Right atrium auricular region (tissue), 2 donors: Measurements from ENCODE around the gene TTC33. TPM values are rescaled to one million over a fixed set of nuclear protein-coding genes. Genes with fewer than 3 reads are reported as not detected.
"Not testable (repeated sequence)": the region's sequence is repeated elsewhere in the genome, so short reads cannot be mapped to it uniquely, and the experiment has no call there.

ENCODE experiments used
- DNase-seq: peaks from one replicate; pipeline ENCODE4 v3.0.0-alpha.2; 2019; ENCODE audit warnings: low spot score
- H3K27ac ChIP-seq, 2 donors: fragments of 200-600 bp; sonication (generic); 1 replicate in 1 of 2; 2 replicates in 1 of 2; pipeline ENCODE4 v1.5.1; 2016 to 2019
- H3K27me3 ChIP-seq, 2 donors: fragments of 200-600 bp; sonication (generic); one replicate each; pipeline versions ENCODE4 v1.5.1 to v1.6.0; 2017 to 2019
- H3K36me3 ChIP-seq: fragments of 200-600 bp; sonication (generic); one replicate; pipeline ENCODE4 v1.5.1; 2016
- H3K4me1 ChIP-seq, 2 donors: fragments of 200-600 bp; sonication (generic); one replicate each; pipeline versions ENCODE4 v1.5.1 to v1.6.0; 2017 to 2019
- H3K4me3 ChIP-seq, 2 donors: fragments of 200-600 bp; sonication (generic); 1 replicate in 1 of 2; 2 replicates in 1 of 2; pipeline ENCODE4 v1.5.1; 2017 to 2019; ENCODE audit warnings: mild to moderate bottlenecking in 1 of 2, moderate library complexity in 1 of 2
- H3K9me3 ChIP-seq, 2 donors: fragments of 200-600 bp; sonication (generic); one replicate each; pipeline ENCODE4 v1.5.1; 2019
- total RNA-seq, 2 donors: library from RNA; depleted of rRNA; stranded (reverse); fragments of >200 nt; gene quantifications; one replicate each; pipeline ENCODE4 v1.1.0, GENCODE V29; 2016
- TF ChIP-seq, protein P1 (sequence below), 2 donors: fragments of 200-600 bp; sonication (generic); IDR thresholded peaks; one replicate each; pipeline ENCODE4 v1.5.1; 2019; ENCODE audit warnings: antibody characterized with exemption in 2 of 2

The TTC33 gene
- total RNA-seq, 2 donors from 2014 or later, result 10.2 to 16.7 TPM

DNA sequence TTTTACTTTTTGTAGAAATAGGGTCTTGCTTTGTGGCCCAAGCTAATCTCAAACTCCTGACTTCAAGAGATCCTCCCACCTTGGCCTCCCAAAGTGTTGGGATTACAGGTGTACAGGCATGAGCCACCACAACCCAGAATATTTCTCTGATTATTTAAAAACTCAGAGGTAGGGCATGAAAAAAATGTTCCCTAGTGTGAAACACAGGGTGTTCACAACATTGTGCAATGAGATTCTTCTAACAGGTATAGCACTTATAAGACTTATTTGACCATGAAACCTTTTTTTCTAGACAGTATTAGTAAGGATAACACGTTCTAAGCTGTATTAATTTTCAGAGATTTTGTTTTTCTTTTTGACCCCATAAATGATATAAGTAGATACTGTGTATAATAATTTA is 89.1 kb downstream of the TTC33 start:
- Histone ChIP-seq H3K27me3 (no peaks in the 10 kb centered on the region), H3K4me3 (no peak overlapping the region), H3K36me3 (no peaks in the 10 kb centered on the region), H3K9me3 (no peaks in the 10 kb centered on the region), H3K4me1 (no peaks in the 10 kb centered on the region), H3K27ac (no peak overlapping the region)
- TF ChIP-seq, protein P1, sequence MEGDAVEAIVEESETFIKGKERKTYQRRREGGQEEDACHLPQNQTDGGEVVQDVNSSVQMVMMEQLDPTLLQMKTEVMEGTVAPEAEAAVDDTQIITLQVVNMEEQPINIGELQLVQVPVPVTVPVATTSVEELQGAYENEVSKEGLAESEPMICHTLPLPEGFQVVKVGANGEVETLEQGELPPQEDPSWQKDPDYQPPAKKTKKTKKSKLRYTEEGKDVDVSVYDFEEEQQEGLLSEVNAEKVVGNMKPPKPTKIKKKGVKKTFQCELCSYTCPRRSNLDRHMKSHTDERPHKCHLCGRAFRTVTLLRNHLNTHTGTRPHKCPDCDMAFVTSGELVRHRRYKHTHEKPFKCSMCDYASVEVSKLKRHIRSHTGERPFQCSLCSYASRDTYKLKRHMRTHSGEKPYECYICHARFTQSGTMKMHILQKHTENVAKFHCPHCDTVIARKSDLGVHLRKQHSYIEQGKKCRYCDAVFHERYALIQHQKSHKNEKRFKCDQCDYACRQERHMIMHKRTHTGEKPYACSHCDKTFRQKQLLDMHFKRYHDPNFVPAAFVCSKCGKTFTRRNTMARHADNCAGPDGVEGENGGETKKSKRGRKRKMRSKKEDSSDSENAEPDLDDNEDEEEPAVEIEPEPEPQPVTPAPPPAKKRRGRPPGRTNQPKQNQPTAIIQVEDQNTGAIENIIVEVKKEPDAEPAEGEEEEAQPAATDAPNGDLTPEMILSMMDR (IDR thresholded peaks at IDR 0.05), result no peak
- DNase-seq, result no peak

DNA sequence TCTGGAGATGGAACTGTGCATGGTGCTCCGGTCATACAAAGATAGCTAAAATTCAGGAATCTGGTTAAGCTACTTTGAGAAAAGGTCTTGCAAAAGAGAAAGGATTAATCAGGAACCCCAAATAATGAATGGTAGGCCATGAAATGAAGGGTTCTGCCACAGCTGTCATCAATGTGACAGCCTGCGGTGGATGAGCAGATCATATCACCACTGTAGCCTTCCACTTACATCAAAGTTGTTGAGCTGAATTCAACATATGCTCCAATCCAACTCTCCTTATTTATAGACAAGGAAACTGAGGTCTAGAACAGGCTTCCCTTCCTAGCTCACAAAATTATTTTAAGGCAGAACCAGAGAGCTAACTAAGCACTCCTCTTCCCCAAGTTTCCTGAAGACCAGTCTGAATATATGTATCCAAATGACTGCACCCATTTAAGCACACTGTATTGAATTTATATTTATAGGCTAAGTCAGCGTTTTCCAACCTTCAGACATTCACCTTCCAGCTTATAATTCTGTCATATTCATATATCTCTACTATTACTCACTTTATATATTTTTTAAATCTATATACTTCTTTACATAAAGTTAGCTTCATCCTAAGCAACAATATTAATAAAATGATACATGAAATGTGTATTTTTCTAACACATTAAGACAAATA is 90.0 kb downstream of the TTC33 start:
- Histone ChIP-seq H3K4me3 (no peak overlapping the region), H3K9me3 (no peaks in the 10 kb centered on the region), H3K4me1 (no peaks in the 10 kb centered on the region), H3K27ac (no peak overlapping the region), H3K36me3 (no peaks in the 10 kb centered on the region), H3K27me3 (no peaks in the 10 kb centered on the region)
- TF ChIP-seq, protein P1 (IDR thresholded peaks at IDR 0.05), result no peak
- no peak for DNase-seq

DNA sequence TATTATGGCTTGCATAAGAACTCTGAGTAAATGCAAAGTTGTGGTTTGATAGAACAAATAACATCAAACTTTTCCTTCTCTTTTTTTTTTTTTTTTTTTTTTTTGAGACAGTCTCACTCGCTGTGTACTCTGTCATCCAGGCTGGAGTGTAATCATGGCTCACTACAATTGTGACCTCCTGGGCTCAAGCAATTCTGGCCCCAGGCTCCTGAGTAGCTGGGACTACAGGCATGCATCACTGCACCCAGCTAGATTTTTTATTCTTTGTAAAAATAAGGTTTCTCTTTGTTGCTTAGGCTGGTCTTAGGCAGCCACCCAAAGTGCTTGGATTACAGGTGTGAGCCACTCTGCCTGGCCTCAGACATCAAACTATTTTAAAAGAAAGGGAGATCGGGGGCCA is 95.0 kb downstream of the TTC33 start:
- Histone ChIP-seq H3K4me1 (no peaks in the 10 kb centered on the region), H3K9me3 (no peaks in the 10 kb centered on the region), H3K36me3 (no peaks in the 10 kb centered on the region), H3K27ac (no peak overlapping the region), H3K27me3 (no peaks in the 10 kb centered on the region), H3K4me3 (no peak overlapping the region)
- TF ChIP-seq, protein P1 (IDR thresholded peaks at IDR 0.05), result no peak
- DNase-seq, result no peak

DNA sequence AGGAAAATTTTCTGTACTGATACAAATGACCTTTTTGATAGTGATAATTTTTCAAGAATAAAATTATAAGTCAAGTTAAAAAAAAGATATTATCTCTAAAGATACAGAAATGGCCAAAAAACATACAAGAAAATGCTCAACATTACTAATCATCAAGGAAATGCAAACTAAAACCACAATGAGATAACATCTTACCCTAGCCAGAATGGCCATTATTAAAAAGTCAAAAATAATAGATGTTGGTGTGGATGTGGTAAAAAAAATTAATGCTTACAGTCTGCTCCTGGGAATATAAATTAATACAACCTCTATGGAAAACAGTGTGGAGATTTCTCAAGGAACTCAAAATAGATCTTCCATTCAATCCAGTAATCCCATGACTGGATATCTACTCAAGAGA is 99.0 kb downstream of the TTC33 start:
- Histone ChIP-seq H3K36me3 (no peaks in the 10 kb centered on the region), H3K27ac (no peak overlapping the region), H3K4me3 (no peak overlapping the region), H3K4me1 (no peaks in the 10 kb centered on the region), H3K9me3 (no peaks in the 10 kb centered on the region), H3K27me3 (no peaks in the 10 kb centered on the region)
- DNase-seq, result no peak
- TF ChIP-seq, protein P1 (IDR thresholded peaks at IDR 0.05), result no peak

DNA sequence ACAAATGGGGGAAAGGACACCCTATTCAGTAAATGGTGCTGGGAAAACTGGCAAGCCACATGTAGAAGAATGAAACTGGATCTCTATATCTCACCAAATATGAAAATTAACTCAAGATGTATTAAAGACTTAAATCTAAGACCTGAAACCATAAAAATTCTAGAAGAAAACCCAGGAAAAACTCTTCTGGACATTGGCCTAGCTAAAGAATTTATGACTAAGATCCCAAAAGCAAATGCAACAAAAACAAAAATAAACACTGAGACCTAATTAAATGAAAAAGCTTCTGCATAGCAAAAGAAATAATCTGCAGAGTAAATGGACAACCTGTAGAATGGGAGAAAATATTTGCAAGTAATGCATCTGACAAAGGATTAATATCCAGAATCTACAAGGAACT is 99.7 kb downstream of the TTC33 start:
- not testable (repeated sequence) for H3K4me3 ChIP-seq, H3K27ac ChIP-seq

DNA sequence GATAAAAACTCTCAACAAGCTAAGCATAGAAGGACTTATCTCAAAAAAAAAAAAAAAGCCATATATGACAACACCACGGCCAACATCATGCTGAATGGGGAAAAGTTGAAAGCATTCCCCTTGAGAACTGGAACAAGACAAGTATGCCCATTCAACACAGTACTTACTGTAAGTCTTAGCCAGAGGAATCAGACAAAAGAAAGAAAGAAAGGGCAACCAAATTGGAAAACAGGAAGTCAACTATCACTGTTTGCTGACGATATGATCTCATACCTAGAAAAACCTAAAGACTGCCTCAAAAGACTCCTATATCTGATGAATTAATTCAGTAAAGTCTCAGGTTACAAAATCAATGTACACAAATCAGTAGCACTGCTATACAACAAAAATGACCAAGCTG is 100.6 kb downstream of the TTC33 start:
- Histone ChIP-seq H3K9me3 (no peaks in the 10 kb centered on the region), H3K36me3 (no peaks in the 10 kb centered on the region), H3K27me3 (no peaks in the 10 kb centered on the region), H3K27ac (no peak overlapping the region), H3K4me3 (no peak overlapping the region), H3K4me1 (no peaks in the 10 kb centered on the region)
- DNase-seq, result no peak
- TF ChIP-seq, protein P1 (IDR thresholded peaks at IDR 0.05), result no peak

More for the DNA sequence above, 99.7 kb downstream of the TTC33 start:
- H3K27me3 ChIP-seq, H3K36me3 ChIP-seq, DNase-seq, H3K9me3 ChIP-seq, H3K4me1 ChIP-seq: not testable (repeated sequence)
